Measurements from ENCODE around the gene ECHDC3.
"Not testable (repeated sequence)": the region's sequence is repeated elsewhere in the genome, so short reads cannot be mapped to it uniquely, and the experiment has no call there.

The ECHDC3 gene, protein sequence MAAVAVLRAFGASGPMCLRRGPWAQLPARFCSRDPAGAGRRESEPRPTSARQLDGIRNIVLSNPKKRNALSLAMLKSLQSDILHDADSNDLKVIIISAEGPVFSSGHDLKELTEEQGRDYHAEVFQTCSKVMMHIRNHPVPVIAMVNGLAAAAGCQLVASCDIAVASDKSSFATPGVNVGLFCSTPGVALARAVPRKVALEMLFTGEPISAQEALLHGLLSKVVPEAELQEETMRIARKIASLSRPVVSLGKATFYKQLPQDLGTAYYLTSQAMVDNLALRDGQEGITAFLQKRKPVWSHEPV

DNA sequence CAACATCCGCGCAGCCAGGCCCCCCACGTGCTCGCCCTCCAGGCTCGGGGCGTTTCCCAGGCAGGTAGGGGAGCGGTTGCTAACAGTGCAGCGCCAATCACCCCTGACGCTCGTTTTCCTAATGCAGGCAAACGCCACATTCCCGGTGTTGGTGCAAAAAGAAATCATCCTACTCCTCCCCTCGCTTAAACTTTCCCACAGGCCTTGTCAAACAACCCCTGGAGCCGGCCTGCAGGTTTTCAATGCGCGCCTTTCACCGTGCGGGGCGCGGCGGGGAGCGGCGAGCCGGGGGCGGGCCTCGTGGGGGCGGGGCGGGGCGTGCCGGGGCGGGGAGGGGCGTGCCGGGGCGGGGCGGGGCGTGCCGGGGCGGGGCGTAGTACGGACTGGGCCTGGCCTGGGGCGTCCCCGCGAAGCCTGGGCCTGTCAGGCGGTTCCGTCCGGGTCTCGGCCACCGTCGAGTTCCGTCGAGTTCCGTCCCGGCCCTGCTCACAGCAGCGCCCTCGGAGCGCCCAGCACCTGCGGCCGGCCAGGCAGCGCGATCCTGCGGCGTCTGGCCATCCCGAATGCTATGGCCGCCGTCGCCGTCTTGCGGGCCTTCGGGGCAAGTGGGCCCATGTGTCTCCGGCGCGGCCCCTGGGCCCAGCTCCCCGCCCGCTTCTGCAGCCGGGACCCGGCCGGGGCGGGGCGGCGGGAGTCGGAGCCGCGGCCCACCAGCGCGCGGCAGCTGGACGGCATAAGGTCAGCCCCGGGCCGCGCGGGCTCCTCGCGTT lies at the start of gene ECHDC3:
ECHDC3 (plus strand) TSS at position 374 of the 770 bp plus-strand sequence; CDS start at position 569, 195 bp downstream.
- peak; percentile 82 for DNase-seq

DNA sequence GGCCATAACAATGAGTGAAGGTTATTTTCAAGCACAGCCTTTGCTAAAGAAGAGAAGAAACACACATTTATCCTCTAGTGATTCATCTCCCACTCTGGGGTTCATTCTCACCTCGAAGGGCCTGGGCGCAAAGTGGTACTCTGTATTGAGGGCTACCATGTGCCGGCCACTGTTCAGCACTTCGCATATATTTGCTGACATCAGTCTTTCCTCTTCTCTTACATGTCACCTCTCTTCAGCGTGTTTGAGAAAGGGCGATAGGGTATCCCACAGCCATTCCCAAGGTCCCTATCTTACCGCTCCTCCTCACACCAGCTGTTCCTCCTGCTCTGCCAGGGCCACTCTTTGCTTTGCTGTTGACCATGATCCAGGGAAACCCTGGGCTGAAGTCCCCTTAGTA lies 48.8 kb upstream of the ECHDC3 start:
- DNase-seq: no peak

DNA sequence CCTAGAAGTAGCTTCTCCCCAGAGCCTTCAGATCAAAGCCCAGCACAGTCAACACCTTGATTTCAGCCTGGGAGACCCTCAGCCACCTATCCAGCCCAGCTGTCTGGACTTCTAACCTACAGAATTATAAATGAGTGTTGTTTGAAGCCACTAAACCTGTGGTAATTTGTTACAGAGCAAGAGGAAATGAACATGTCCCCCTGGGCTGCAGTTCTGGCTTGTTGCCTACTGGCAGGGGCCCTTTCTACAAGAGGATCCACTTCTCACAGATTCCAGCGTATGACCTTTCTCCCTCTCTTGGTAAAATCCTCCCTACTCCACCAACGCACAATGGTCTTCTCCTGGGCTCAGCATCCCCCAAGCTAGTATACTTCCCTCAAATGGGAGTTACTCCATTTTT lies 46.4 kb upstream of the ECHDC3 start:
- no peak for DNase-seq

DNA sequence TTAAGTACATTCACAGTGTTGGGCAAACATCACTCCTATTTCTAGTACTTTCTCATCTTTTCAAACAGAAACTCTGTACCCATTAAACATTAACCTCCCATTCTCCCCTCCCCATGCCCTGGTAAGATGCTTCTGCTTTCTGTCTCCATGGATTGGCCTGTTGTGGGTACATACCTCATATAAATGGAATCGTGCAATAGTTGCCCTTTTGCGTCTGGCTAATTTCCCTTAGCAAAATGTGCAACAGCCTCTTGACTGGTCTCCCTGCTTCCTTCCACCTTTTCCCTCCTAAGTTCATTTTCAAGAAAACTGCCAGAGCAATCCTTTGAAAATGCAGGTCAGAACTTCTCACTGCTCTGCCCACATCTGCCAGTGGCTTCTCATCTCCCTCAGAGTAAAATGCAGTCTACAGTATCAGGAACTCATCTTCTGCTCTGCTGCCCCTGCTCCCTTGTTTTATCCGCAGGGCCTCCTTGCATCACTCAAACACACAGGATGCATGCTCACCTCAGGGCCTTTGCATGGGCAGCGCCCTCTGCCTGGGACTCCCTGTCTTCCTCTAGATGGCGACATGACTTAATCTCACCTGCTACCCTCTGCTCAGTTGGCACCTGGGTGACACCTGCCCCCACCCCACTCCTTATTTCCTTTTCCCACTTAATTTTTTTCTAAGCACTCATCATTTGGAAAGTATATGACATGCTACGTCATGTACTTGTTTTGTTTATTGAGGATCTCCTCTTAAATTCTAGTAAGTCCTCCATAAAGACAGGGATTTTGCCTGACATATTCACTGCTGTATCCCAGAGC lies 44.3 kb upstream of the ECHDC3 start:
- no peak for DNase-seq

DNA sequence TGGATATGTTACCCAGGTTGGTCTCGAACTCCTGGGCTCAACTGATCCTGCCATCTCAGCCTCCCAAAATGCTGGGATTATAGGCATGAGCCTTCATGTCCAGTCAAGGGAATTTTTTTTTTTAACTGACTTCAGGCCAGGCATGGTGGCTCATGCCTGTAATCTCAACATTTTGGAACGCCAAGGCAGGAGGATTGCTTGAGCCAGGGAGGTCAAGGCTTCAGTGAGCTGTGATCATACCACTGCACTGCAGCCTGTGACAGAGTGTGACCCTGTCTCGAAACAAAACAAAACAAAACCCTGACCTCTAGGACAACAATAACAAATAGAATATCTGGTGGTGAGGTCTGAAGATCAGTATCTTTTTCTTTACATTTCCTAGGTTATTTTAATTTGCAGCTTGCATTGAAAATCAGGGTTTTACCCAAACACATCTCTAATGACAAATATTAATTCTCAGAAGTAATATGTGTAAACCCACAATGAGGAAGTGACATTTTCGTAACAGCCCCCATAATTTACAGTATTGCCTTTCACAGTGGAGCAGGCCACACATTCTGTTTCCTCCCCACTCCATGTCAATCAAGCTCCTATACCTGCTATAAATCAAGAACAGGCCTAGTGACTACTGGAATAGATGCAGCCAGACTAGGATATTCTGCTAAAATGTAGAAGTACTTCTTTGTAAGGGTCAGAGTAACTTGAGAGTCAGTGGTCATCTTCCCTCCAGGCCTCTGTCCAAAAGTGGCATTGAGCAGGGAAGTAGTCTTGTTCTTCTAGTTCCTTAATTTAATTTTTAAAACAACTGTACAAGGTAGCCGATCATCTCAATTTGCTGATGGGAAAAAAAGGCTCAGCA lies 43.3 kb upstream of the ECHDC3 start:
- DNase-seq: no peak

DNA sequence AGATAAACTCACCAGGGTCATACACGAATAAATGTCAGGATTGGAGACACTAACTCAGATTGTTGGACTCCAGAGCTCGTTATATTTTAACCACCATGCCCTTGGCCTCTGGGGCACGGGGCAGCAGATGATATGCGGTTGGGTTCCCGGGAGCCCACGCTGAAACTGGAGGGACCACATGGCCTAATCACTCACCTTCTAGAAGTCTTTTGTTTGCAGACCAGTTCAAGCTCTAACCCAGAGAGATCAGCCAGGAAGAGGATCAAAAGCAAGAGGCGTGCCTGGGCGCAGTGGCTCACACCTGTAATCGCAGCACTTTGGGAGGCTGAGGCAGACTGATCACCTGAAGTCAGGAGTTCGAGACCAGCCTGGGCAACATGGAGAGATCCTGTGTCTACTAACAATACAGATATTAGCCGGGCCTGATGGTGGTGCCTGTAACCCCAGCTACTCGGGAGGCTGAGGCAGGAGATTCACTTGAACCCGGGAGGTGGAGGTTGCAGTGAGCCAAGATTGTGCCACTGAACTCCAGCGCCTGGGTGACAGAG lies 42.6 kb upstream of the ECHDC3 start:
- no peak for DNase-seq

DNA sequence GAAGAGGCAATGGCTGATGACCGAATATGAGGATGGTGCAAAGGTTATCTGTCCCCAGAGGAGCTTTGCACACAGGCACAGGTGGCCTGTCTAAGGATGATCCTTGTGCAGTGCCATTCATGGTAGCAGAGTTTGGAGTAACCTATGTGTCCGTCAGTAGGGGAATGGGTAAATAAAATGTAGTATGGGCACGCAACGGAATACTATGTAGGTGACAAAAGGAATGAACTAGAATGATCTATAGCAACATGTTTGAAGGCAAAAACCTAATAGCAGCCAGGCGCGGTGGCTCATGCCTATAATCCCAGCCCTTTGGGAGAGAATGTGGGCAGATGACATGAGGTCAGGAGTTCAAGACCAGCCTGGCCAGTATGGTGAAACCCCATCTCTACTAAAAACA lies 41.6 kb upstream of the ECHDC3 start:
- no peak for DNase-seq

DNA sequence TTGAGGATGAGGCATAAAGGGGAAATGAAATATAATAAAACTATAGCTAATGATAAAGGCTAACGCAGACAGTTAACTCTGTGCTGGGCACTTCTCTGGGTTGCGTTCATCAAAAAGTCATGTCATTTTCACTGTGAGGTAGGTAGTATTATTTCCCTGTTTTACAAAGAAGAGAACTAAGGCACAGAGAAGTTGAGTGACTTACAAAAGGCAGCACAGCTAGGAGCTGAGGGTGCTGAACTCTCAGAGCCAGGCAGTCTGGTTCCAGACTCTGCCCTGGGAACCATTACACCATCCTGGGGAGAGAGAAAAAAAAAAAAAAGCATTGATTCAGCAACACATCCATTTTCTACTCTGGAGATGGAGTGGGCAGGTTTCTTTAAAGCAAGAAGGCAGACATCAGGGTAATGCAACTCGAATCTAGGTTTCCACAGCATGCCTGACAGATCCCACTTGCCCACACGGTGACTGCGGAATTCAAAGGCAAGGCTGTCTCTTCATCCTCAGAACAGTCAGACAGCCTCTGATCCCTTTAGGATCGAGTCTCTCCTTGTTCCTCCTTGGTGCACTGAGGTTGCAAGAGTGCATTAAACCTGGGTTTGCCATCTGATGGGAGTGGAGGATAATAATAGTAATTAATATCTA lies 40.6 kb upstream of the ECHDC3 start:
- no peak for DNase-seq

DNA sequence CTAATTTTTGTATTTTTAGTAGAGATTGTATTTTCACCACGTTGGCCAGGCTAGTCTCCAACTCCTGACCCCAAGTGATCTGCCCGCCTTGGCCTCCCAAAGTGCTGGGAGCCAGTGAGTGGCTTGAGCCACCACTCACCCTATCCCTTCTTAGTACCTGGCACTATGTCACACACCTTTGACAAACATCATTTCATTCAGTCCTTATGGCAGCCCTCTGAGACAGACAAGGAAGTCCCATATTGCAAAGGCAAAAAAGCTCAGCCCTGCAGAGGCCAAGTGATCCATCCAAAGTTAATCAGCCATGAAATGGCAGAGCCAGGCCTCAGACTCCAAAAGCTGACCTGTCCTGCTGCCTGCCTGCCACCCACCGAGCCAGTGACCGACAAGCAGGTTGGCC lies 39.9 kb upstream of the ECHDC3 start:
- DNase-seq: no peak

DNA sequence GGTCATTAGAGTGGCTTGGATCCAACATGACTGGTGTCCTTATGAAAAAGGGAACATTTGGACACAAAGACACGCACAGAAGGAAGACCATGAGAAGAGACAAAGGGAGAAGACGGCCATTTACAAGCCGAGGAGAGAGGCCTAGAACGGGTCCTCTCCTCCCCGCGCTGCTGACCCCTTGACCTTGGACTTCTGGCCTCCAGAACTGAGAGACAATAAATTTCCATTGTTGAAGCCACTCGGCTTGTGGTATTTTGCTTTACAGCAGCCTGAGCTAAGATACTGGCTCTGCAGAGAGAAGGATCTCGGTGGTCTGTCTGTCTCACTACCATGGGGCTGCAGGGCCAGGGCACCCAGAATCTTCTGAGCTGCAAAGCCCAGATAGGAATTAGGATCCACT lies 38.1 kb upstream of the ECHDC3 start:
- DNase-seq: no peak

DNA sequence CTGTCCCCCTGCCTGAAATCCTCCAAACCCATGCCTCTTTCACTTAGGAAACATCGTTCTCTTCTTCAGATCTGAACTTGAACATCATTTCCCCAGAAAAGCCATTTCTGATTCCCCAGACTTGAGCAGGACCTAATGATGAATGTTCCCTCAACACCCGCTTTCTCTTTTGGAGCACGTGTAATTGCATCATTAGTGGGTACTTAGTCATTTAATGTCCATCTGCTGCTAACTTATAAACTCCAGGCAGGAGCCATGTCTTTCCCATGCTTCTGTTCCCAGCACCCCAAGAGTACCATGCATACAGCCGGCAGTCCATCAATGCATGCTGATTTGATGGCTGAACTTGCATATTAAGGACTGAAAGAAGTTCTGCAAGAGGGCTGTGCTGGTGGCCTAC lies 36.5 kb upstream of the ECHDC3 start:
- DNase-seq: no peak

DNA sequence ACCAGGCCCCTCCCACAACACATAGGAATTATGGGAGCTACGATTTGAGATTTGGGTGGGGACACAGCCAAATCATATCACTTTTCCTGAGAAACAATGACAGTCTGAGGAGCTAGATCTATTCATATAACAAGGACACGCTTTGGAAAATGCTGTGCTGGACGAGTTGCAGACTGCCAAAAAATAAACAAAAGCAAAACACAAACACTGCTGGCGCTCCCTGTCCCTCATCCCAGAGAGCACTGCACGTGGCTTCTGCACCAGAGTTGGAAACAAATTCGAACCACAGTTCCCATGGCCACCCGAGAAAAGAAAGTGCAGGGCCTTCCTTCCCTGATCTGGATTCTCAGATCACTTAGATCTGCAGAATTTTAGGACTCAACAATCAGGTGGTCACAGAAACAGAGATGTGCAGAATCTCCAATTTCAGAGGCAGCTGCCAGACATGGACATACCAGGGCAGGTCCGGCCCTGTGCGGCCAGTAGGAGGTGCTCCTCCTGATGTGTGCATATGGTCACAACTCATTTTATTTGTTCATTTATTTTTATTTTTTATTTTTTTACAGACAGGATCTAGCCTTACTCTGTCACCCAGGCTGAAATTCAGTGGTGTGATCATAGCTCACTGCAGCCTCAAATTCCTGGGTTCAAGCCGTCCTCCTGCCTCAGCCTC lies 35.2 kb upstream of the ECHDC3 start:
- DNase-seq: no peak

DNA sequence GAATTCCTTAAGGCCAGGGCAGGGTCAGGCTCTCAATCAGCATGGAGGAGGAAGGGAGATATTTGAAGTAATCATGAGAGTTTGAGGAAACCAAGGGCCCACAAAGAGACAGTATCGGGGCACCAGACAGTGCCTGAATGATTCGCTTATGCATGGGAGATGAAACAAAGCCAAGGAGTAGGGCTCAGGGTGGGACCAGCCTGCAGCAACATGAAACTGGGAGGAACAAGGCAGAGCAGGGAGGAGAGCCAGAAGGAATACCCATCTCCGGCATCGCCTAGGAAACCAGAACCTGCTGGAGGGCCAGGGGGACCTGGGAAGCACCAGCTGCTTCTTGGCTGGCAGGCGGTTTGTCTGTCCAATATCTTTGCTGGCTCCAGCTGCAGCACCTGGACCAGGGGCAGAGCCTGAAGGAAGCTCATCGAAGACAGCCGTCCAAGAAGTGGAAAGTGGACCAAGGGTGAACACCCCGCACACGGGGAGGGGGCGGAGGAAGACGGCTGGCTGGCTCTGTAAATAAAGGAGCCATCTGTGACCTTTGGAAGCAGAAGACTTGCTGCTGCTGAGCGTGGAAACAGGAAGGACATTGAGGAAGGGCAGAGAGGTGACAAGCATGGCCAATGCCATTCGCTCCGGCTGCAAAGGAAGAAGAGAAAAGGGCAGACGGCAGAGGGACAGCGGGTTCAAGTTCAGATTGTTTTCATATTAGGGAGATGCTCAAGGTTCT lies 34.4 kb upstream of the ECHDC3 start:
- DNase-seq: no peak

DNA sequence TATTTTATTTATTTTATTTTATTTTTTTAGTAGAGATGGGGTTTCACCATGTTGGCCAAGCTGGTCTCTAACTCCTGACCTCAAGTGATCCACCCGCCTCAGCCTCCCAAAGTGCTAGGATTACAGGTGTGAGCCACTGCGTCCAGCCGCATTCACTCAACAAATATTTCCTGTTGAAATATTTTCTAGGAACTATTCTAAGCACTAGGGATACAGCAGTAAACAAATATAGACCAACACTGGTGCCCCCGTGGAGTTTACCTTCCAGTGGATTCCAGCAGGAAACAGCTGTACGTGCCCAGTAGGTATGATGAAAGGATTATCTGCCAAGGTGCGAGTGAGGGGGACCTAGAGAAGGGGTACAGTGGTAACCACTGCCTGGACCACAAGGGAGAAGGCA lies 33.4 kb upstream of the ECHDC3 start:
- not testable (repeated sequence) for DNase-seq

DNA sequence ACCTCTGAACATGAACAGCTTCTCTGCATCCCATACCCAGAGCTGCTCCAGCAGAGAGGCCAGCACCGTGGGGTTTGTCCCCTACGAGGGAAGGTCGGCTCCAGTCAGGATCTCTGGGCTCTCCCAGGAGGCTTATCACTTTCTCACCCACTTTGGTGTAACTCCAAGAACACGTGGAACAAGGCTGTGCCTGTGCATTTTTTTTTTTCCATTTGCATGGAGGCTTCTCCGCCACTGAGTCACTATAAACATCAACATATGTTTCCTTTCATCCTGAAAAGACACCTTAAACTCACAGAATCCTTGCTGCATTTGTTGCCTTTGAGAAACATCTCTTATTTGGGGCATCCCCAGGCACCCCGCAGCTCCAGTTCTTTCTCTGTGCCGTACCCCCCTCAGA lies 29.4 kb upstream of the ECHDC3 start:
- DNase-seq: no peak

DNA sequence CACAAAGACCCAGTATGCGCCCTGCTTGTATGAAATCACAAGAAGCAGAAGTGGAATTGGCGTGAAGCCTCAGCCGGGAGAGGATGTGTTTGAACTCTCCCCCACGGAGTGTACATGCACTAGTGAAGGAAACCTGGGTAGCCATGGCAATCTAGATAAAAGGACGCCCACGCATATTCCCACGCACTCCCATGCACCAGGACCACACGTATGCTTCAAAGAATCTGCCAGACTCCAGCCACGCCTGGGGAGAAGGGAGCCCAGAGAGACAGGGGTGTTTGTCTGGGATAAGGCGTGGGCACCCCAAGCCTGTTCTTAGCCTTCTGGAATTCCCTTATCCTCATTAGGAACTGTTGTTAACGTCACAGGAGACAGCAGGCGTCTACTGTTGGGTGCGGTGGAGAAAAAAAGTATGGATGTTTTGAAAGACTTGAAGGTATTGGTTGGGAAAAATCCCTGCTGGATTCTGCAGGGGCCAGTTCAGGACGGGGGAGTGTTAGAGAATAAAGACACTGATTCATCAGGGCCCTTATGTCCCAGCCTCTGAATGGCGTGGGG lies 28.9 kb upstream of the ECHDC3 start:
- no peak for DNase-seq

DNA sequence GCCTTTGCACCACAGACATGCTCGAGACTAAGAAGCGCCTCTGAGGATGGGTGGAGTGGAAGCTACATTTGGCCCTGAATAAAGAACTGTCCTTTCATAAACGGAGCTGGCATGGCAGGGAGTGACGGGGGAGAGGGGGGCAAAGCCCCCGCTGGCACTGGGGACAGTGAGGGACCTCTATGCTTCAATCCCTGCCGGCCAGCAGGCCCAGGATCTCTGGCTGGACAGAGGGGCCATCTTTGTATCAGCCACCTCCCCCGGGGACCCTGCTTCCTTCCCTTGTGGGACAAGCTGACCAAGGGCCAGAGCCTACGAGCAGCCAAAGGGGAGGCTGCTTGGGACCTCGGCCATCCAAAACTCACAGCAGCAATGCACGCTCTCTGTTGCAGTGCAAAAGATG lies 28.2 kb upstream of the ECHDC3 start:
- DNase-seq: no peak

DNA sequence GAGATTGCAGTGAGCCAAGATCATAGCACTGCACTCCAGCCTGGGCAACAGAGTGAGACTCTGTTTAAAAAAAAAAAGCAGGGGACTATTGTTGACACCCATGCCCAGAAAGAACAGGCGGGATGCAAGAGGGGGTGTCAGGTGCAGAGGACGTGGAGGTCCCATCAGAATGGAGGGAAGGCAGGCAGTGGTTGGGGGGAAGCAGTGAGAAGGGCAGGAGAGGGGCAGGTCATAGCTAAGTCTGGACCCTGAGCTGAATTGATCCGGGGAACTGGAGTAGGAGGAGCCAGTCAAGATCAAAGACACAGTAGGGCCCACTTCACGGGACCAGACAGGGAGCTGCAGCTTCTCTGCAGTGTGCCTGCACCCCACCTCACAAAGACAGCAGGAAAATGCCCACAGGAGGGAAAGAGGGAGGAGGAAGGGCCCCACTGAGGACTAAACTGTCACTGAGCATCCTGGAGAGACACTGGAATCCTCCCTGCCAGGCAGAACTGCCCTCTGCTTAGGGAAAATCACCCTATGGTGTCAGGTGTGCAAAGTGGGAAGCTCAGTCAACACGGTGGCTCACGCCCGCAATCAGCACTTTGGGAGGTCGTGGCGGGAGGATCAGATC lies 27.3 kb upstream of the ECHDC3 start:
- DNase-seq: no peak

DNA sequence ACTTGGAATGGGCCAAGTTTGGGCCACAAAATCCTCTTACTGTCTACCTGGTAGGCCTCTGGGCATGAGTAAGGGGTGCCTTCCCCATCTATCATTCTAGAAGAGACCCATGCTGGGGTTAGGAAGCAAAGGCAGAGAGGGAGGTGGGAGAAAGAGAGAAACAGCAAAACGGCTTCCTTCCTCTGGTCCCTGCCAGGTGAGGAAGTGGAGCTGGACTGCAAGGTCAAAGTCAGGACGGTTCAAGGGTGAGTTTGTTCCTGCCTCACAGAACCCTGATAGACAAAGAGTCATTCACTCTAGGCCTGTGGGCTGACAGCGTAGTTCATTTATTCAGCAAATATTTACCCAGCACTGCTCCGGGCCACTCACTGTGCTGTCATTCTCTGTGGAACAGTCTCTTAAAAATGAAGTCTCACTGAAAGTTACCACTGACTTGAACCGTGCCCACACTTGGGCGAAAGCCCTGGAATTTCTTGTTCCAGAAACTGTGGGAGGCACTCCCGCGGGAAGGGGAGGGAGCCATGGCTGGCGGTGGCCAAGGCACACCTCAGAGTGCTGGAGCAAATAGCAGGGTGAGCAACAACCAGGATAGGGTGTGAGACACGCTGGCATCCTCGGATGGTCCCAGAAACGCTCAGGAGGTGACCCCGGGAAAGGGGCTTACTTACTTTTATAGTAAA lies 26.2 kb upstream of the ECHDC3 start:
- DNase-seq: no peak

Measured in activated effector memory CD4-positive, alpha-beta T cell treated with anti-CD3 and anti-CD28 coated beads, Interleukin-2, amount 50 U/mL, for 16 hours (primary cell).